Activated naive CD4-positive, alpha-beta T cell treated with anti-CD3 and anti-CD28 coated beads, Interleukin-2, amount 10 ng/mL, durations not matched to agents 7 days and 5 days (primary cell): Measurements from ENCODE around the gene RFX3.
A peak's percentile ranks its signal among the peaks of the same experiment; 100 is the strongest.

Experiments used
- CTCF ChIA-PET: fragments of 350-600 bp; sonication (Branson Sonifier 250); formaldehyde crosslinking; loops from one replicate; lab custom pipeline; 2021; ENCODE audit warnings: antibody characterized with exemption; lab: Charles Lee
- DNase-seq: peaks from one replicate; pipeline ENCODE4 v3.0.0-alpha.2; 2020
- H3K27ac Mint-ChIP-seq: one replicate; pipeline ENCODE4 v1.8.0; 2021; ENCODE audit warnings: mild to moderate bottlenecking, moderate library complexity, mixed read lengths
- H3K27me3 Mint-ChIP-seq: one replicate; pipeline ENCODE4 v1.8.0; 2021; ENCODE audit warnings: mild to moderate bottlenecking, mixed read lengths
- H3K36me3 Mint-ChIP-seq: one replicate; pipeline ENCODE4 v1.8.0; 2021; ENCODE audit warnings: mixed read lengths
- H3K4me1 Mint-ChIP-seq: one replicate; pipeline ENCODE4 v1.8.0; 2021; ENCODE audit warnings: mixed read lengths
- H3K4me3 Mint-ChIP-seq: one replicate; pipeline ENCODE4 v1.8.0; 2021; ENCODE audit warnings: mild to moderate bottlenecking, moderate library complexity, mixed read lengths
- H3K9me3 Mint-ChIP-seq: one replicate; pipeline ENCODE4 v1.8.0; 2021; ENCODE audit warnings: mixed read lengths

The RFX3 gene

DNA sequence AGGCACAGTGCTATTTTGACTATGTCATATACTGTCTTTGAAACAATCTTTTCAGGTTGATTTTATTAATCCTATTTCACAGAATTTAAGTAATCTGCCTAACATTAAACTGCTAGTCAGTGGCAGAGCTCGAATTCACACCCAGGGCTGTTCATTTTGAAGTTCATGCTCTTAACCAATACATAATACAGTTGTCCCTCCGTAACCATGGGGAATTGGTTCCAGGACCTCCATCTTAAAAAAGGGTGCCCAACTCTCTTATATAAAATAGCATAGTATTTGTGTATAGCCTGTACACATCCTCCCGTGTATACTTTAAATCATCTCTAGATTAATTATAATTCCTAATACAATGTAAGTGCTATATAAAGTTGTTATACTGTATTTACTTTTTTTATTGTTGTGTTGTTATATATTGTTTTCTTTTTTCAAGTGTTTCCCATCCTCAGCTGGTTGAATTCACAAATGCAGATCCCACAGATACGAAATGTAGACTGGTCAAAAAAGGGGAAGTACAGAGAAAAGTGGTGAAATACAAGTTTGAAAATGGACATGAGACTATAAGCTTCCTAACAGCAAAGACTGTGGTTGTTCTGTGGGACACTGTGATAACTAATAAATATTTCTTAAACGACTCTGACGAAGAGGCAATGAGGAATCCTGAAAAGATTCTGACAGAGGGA, 18.3 kb downstream of the RFX3 start:
- CTCF ChIA-PET, result interaction anchor here (1.5 kb wide), 1 partner anchor 25 kb away, joined by 3 read pairs; no protein-coding TSS in a partner anchor
- DNase-seq, result no peak
- Mint-ChIP-seq H3K9me3 (no peaks in the 10 kb centered on the region), H3K36me3 (peaks cover 12% of the 10 kb centered on the region), H3K27me3 (no peaks in the 10 kb centered on the region), H3K27ac (no peak overlapping the region), H3K4me3 (no peak overlapping the region), H3K4me1 (peaks cover 20% of the 10 kb centered on the region)

GRCh38 chr9:3506164-3506563, 19.6 kb downstream of the RFX3 start:
- Mint-ChIP-seq H3K4me1 (peaks cover 16% of the 10 kb centered on the region), H3K27ac (no peak overlapping the region), H3K9me3 (no peaks in the 10 kb centered on the region), H3K4me3 (no peak overlapping the region), H3K36me3 (peaks cover 12% of the 10 kb centered on the region), H3K27me3 (no peaks in the 10 kb centered on the region)
- CTCF ChIA-PET, result no interaction called here
- DNase-seq, result no peak

GRCh38 chr9:3502560-3503398, 23.0 kb downstream of the RFX3 start:
- DNase-seq, result no peak
- H3K36me3 Mint-ChIP-seq, result peaks cover 4% of the 10 kb centered on the region
- no peaks in the 10 kb centered on the region for H3K9me3 Mint-ChIP-seq
- H3K27ac Mint-ChIP-seq, result no peak overlapping the region
- H3K4me1 Mint-ChIP-seq, result peaks cover 5% of the 10 kb centered on the region
- CTCF ChIA-PET, result no interaction called here
- no peak overlapping the region for H3K4me3 Mint-ChIP-seq
- H3K27me3 Mint-ChIP-seq, result no peaks in the 10 kb centered on the region

- DNase-seq, result no peak
- H3K27me3 Mint-ChIP-seq, result no peaks in the 10 kb centered on the region
- H3K36me3 Mint-ChIP-seq, result no peaks in the 10 kb centered on the region
- H3K27ac Mint-ChIP-seq, result no peak overlapping the region
- CTCF ChIA-PET, result no interaction called here
- H3K9me3 Mint-ChIP-seq, result no peaks in the 10 kb centered on the region
- no peak overlapping the region for H3K4me3 Mint-ChIP-seq
- H3K4me1 Mint-ChIP-seq, result peaks cover 4% of the 10 kb centered on the region
Measured at GRCh38 chr9:3500044-3500443, 25.8 kb downstream of the RFX3 start.

- Mint-ChIP-seq H3K4me3 (no peak overlapping the region), H3K27ac (no peak overlapping the region), H3K9me3 (peaks cover 2% of the 10 kb centered on the region), H3K36me3 (peaks cover 7% of the 10 kb centered on the region), H3K27me3 (no peaks in the 10 kb centered on the region), H3K4me1 (peaks cover 4% of the 10 kb centered on the region)
- DNase-seq, result no peak
- CTCF ChIA-PET, result no interaction called here
Measured at GRCh38 chr9:3498691-3499090, 27.1 kb downstream of the RFX3 start.

- H3K27me3 Mint-ChIP-seq, result no peaks in the 10 kb centered on the region
- no peak overlapping the region for H3K4me3 Mint-ChIP-seq
- CTCF ChIA-PET, result no interaction called here
- no peak overlapping the region for H3K27ac Mint-ChIP-seq
- no peak for DNase-seq
- peaks cover 3% of the 10 kb centered on the region for H3K9me3 Mint-ChIP-seq
- peaks cover 4% of the 10 kb centered on the region for H3K4me1 Mint-ChIP-seq
- peaks cover 10% of the 10 kb centered on the region for H3K36me3 Mint-ChIP-seq
Measured at GRCh38 chr9:3497857-3498256, 27.9 kb downstream of the RFX3 start.

DNA sequence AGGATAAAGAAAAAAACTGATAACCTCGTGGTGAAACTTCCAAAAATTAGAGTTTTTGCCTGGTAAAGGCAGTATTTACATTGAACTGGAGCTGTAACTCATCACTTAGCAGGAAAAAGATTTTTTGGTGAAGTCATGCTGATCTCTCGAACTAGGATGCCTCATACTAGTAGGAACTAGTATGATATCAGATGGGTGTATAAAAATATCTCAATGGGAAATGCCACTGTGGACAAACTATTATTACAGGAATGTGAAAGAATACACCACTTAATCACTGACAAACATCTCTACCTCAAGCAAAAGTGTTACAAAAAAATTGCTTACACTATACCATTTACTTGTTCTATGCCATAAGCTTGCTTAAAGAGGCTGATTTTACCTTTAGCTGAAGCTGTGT, 28.4 kb downstream of the RFX3 start:
- Mint-ChIP-seq H3K27ac (no peak overlapping the region), H3K4me3 (no peak overlapping the region), H3K9me3 (peaks cover 3% of the 10 kb centered on the region), H3K36me3 (peaks cover 10% of the 10 kb centered on the region), H3K4me1 (peaks cover 4% of the 10 kb centered on the region), H3K27me3 (no peaks in the 10 kb centered on the region)
- CTCF ChIA-PET, result no interaction called here
- DNase-seq, result no peak

GRCh38 chr9:3495855-3496254, 29.9 kb downstream of the RFX3 start:
- H3K9me3 Mint-ChIP-seq, result peaks cover 3% of the 10 kb centered on the region
- no peak overlapping the region for H3K27ac Mint-ChIP-seq
- H3K4me1 Mint-ChIP-seq, result peaks cover 6% of the 10 kb centered on the region
- no peaks in the 10 kb centered on the region for H3K27me3 Mint-ChIP-seq
- DNase-seq, result no peak
- H3K36me3 Mint-ChIP-seq, result peaks cover 10% of the 10 kb centered on the region
- CTCF ChIA-PET, result interaction anchor here (0.8 to 0.9 kb wide), 2 partner anchors 12 to 54 kb away, joined by 3 read pairs; no protein-coding TSS in a partner anchor
- no peak overlapping the region for H3K4me3 Mint-ChIP-seq

DNA sequence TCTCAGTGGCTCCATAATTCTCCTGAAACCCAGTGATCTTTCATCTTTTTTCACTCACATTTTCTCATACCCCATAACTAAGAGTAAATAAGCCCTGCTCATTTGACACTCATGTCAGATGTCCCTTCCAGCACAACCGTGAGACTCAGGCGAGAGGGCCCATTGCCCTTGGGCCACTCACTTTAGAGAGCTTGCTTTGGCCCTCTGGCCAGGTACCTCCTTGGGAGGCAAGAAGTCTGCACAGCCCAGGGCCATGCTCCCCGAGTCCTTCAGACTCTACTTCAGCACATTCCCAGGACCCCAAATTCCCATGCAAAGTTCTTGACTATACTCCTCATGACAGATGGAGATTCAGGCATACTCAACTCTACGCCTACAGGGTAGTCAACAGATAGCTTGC, 33.6 kb downstream of the RFX3 start:
- H3K27ac Mint-ChIP-seq, result no peak overlapping the region
- peaks cover 3% of the 10 kb centered on the region for H3K9me3 Mint-ChIP-seq
- H3K36me3 Mint-ChIP-seq, result peaks cover 14% of the 10 kb centered on the region
- CTCF ChIA-PET, result no interaction called here
- H3K4me1 Mint-ChIP-seq, result peaks cover 3% of the 10 kb centered on the region
- H3K27me3 Mint-ChIP-seq, result no peaks in the 10 kb centered on the region
- DNase-seq, result no peak
- H3K4me3 Mint-ChIP-seq, result no peak overlapping the region

- H3K4me1 Mint-ChIP-seq, result peaks cover 3% of the 10 kb centered on the region
- no peak overlapping the region for H3K27ac Mint-ChIP-seq
- peaks cover 17% of the 10 kb centered on the region for H3K36me3 Mint-ChIP-seq
- H3K4me3 Mint-ChIP-seq, result no peak overlapping the region
- peaks cover 3% of the 10 kb centered on the region for H3K9me3 Mint-ChIP-seq
- no peaks in the 10 kb centered on the region for H3K27me3 Mint-ChIP-seq
- no peak for DNase-seq
- CTCF ChIA-PET, result no interaction called here
Measured at GRCh38 chr9:3491450-3491849, 34.4 kb downstream of the RFX3 start.

GRCh38 chr9:3490957-3491356, 34.8 kb downstream of the RFX3 start:
- DNase-seq, result no peak
- Mint-ChIP-seq H3K27ac (no peak overlapping the region), H3K9me3 (peaks cover 3% of the 10 kb centered on the region), H3K4me1 (peaks cover 3% of the 10 kb centered on the region), H3K27me3 (no peaks in the 10 kb centered on the region), H3K4me3 (no peak overlapping the region), H3K36me3 (peaks cover 21% of the 10 kb centered on the region)
- CTCF ChIA-PET, result no interaction called here

DNA sequence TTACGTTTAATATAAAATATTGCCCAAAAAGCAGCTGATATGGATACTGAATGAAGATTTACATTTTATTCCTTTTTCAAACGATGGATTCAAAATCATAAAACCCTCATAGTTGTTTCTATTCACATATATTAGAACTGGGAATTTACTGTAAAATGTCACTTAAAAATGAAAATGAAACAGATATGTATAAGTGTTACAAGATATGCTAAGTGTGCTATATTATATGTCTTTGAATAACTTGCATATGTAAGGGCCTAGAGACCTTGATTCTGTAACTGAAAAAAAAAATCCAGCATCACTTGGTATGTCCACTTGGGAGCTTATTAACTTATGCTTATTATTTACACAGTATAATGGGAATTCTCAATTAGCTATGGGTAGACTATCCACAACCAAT, 43.2 kb downstream of the RFX3 start:
- Mint-ChIP-seq H3K27ac (no peak overlapping the region), H3K27me3 (no peaks in the 10 kb centered on the region), H3K36me3 (peaks cover 41% of the 10 kb centered on the region), H3K4me1 (peaks cover 34% of the 10 kb centered on the region), H3K4me3 (no peak overlapping the region), H3K9me3 (peaks cover 2% of the 10 kb centered on the region)
- no peak for DNase-seq
- CTCF ChIA-PET, result interaction anchor here (1.3 kb wide), 1 partner anchor 26 kb away, joined by 3 read pairs; no protein-coding TSS in a partner anchor

DNA sequence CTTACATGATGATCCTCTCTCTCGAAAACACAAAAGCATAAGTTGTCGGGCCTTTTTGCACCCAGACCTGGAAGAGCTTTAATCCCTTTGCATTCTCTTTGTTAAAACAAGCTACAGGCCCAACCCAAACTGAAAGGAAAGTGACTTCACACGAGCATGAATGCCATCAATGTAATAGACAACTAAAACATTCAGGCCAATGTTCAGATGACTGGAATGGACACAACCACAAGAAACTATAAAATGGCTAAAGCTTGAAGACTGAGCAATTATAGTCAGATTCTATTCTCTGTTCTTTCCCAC, 45.5 kb downstream of the RFX3 start:
- Mint-ChIP-seq H3K36me3 (peaks cover 35% of the 10 kb centered on the region), H3K4me3 (no peak overlapping the region), H3K27ac (no peak overlapping the region)

DNA sequence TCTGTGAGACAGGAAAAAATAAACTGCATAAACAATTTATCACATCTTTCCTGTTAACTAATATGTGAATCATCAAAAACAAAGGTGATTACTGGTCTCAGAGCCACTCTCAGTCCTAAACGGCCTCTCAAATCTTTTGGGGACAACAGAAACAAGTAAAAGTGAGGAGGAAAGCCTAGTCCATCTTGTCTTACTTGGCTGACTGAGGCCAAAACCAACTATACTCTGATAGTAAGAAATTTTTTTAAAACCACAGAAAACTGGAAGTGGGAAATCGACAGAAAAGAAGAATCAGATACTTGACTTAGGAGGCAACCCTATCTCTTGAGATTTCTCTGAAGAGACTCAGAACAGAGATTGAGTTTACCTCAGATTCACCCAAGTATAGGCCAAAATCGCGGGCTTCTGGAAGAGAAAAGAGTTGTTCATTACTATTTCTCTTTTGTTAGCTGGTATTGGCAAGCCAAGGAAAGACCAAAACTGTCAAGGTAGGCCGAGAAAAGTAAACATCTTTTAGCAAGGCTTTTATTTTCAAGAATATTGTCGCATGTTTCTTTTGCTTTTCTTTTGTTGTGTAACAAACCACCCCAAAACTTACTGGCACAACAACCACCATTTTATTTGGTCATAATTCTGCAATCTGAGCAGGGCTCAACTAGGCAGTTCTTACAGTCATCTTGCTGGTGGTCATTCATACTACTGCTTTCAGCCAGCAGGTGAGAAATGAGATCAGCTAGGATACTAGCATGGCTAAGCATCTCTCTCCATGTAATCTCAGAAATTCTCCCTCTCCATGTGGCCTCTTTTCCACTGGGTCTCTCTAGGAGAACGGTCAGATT, 46.1 kb downstream of the RFX3 start:
- H3K27ac Mint-ChIP-seq, result peak overlapping the region; percentile 74
- CTCF ChIA-PET, result no interaction called here
- DNase-seq, result no peak
- H3K27me3 Mint-ChIP-seq, result no peaks in the 10 kb centered on the region
- H3K9me3 Mint-ChIP-seq, result peaks cover 2% of the 10 kb centered on the region
- peaks cover 47% of the 10 kb centered on the region for H3K4me1 Mint-ChIP-seq
- no peak overlapping the region for H3K4me3 Mint-ChIP-seq
- H3K36me3 Mint-ChIP-seq, result peaks cover 33% of the 10 kb centered on the region

More for the DNA sequence above, 45.5 kb downstream of the RFX3 start:
- CTCF ChIA-PET, result no interaction called here
- DNase-seq, result no peak
- Mint-ChIP-seq H3K27me3 (no peaks in the 10 kb centered on the region), H3K9me3 (peaks cover 2% of the 10 kb centered on the region), H3K4me1 (peaks cover 47% of the 10 kb centered on the region)
